22Rv1 (cell line): ENCODE data around the gene MTX1.
"Not testable (repeated sequence)": the region's sequence is repeated elsewhere in the genome, so short reads cannot be mapped to it uniquely, and the experiment has no call there.

ENCODE experiments used
- CTCF ChIP-seq: fragments of 450-650 bp; IDR thresholded peaks from 2 replicates; pipeline ENCODE4 v1.5.1; 2017; ENCODE audit warnings: mild to moderate bottlenecking
- ZFX ChIP-seq: fragments of 450-650 bp; IDR thresholded peaks from 2 replicates; pipeline ENCODE4 v1.6.1; 2017; ENCODE audit warnings: antibody characterized with exemption, borderline replicate concordance

- TF ChIP-seq CTCF, ZFX: not testable (repeated sequence)
Measured at GRCh38 chr1:155231302-155231701, 22.8 kb downstream of the MTX1 start.
